ENCODE data around the gene SEMA3C. TPM values are rescaled to one million over a fixed set of nuclear protein-coding genes. Genes with fewer than 3 reads are reported as not detected.

SEMA3C gene
- total and polyA plus RNA-seq, 2 donors (not counting 3 experiments of a cell fraction or from before 2014, with no cell fraction given) = 0.01 to 0.09 TPM

DNA sequence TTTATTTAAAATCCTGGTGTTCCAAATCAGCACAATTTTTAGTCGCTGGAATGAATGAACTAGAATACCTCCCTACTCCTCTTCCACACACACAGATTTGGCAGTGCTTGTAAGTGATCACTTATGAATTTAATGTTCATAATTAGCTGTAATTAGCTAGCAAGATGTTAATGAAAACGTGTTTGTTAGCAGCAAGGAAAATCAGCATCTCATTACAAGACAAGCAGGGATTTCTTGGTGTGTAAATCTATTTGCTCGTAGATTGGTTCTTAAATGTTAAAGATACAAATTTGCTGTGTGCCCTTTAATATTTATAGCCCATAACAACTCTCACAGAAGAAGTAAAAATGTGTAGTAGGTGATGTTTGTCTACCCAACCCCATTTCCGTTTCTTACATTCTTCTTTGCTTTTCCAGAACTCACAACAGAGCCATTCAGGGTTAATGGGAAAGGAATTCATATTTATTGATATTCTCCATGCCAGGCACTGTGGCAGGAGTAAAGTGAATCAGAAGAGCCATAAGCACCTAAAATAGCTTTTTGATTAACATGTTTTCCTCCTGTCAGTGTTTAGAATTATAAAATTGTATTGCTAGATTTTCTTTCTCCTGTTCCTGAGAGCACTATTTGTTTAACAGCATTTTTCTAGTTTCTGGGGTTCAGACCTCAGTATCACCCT, 49.6 kb downstream of the SEMA3C start:
- H4K20me1 ChIP-seq (replicated peaks; ENCODE audit: control insufficient read depth, extremely low read depth, insufficient read depth, low read length) = no peaks in the 10 kb centered on the region
- dilution Hi-C loops (cut with MboI; ENCODE audit: extremely low pct_ligation_motif_present, low sequenced_read_pairs) (no loop called here), intact Hi-C loops (cut with micrococcal nuclease) (no loop called here)
- TF ChIP-seq, protein P1, sequence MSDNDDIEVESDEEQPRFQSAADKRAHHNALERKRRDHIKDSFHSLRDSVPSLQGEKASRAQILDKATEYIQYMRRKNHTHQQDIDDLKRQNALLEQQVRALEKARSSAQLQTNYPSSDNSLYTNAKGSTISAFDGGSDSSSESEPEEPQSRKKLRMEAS (IDR thresholded peaks at IDR 0.05; ENCODE audit: insufficient read depth, insufficient read length) = no peak
- TF ChIP-seq GATA2 (IDR thresholded peaks at IDR 0.05; ENCODE audit: insufficient read depth, insufficient read length, low read depth, low read length) = no peak
- TF ChIP-seq EZH2 (IDR thresholded peaks at IDR 0.05; ENCODE audit: borderline replicate concordance, low read depth, low read length, severe bottlenecking) = no peak
- no peak for TF ChIP-seq POLR2A (IDR thresholded peaks at IDR 0.05; ENCODE audit: low read depth, low read length)
- TF ChIP-seq MYC (IDR thresholded peaks at IDR 0.05; ENCODE audit: low read depth, low read length) = no peak
- TF ChIP-seq POLR2AphosphoS5 (IDR thresholded peaks at IDR 0.05; ENCODE audit: insufficient read depth, low read depth, low read length) = no peak
- TF ChIP-seq FOS (IDR thresholded peaks at IDR 0.05; ENCODE audit: borderline replicate concordance, insufficient read depth, low read length) = no peak
- TF ChIP-seq, protein P2, sequence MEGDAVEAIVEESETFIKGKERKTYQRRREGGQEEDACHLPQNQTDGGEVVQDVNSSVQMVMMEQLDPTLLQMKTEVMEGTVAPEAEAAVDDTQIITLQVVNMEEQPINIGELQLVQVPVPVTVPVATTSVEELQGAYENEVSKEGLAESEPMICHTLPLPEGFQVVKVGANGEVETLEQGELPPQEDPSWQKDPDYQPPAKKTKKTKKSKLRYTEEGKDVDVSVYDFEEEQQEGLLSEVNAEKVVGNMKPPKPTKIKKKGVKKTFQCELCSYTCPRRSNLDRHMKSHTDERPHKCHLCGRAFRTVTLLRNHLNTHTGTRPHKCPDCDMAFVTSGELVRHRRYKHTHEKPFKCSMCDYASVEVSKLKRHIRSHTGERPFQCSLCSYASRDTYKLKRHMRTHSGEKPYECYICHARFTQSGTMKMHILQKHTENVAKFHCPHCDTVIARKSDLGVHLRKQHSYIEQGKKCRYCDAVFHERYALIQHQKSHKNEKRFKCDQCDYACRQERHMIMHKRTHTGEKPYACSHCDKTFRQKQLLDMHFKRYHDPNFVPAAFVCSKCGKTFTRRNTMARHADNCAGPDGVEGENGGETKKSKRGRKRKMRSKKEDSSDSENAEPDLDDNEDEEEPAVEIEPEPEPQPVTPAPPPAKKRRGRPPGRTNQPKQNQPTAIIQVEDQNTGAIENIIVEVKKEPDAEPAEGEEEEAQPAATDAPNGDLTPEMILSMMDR (IDR thresholded peaks at IDR 0.05; ENCODE audit: extremely low read depth in 1 of 2, insufficient read depth in 1 of 2, low read depth in 1 of 2, low read length in 2 of 2) = no peak
- TF ChIP-seq JUN (IDR thresholded peaks at IDR 0.05; ENCODE audit: borderline replicate concordance, insufficient read depth, insufficient read length, low read depth) = no peak
- no peaks in the 10 kb centered on the region for H3K79me2 ChIP-seq (ENCODE audit: control insufficient read depth, insufficient read depth, low read length)
- no peak overlapping the region for H2AFZ ChIP-seq (ENCODE audit: low read depth, low read length)
- no peaks in the 10 kb centered on the region for H3K36me3 ChIP-seq (ENCODE audit: control insufficient read depth in 2 of 2, extremely low read depth in 1 of 2, insufficient read depth in 2 of 2, low read length in 2 of 2)
- no peak overlapping the region for H3K4me3 ChIP-seq (replicated peaks in 1 of 3; ENCODE audit: insufficient read depth in 1 of 3, low read depth in 1 of 3, low read length in 3 of 3)
- no peaks in the 10 kb centered on the region for H3K9me3 ChIP-seq (replicated peaks; ENCODE audit: control insufficient read depth, insufficient read depth, low read length)
- FAIRE-seq (no peak), DNase-seq (ENCODE audit: low read depth, low spot score) (no peak)
- ChIA-PET POLR2A (no interaction called here), CTCF (no interaction called here)
- BruUV-seq (replicated peaks) = no TSS peak
- peaks cover 2% of the 10 kb centered on the region in 2 experiments for H3K27me3 ChIP-seq (ENCODE audit: control insufficient read depth in 2 of 2, insufficient read depth in 2 of 2, low read length in 2 of 2)
- no peaks in the 10 kb centered on the region for H3K9me1 ChIP-seq (replicated peaks; ENCODE audit: control insufficient read depth, extremely low read depth, insufficient read depth, low read length)
- H3K4me1 ChIP-seq (ENCODE audit: control insufficient read depth, extremely low read depth, insufficient read depth, low read length) = no peaks in the 10 kb centered on the region
- no peak overlapping the region for H3K27ac ChIP-seq (ENCODE audit: insufficient read depth, low read depth, low read length)
- no peak overlapping the region for H3K9ac ChIP-seq (replicated peaks; ENCODE audit: extremely low read depth, insufficient read depth, low read length)
- H3K4me2 ChIP-seq (ENCODE audit: insufficient read depth, low read length) = no peak overlapping the region
